Neural progenitor cell (in vitro differentiated cells): ENCODE results near the gene PTPRG. TPM values are rescaled to one million over a fixed set of nuclear protein-coding genes. Genes with fewer than 3 reads are reported as not detected.

Experiments
- DNase-seq: peaks from one replicate; pipeline ENCODE4 v3.0.0-alpha.2; 2016; ENCODE audit warnings: low spot score
- H2AFZ ChIP-seq: fragments of 200-600 bp; sonication (generic); replicated peaks from 2 replicates; pipeline ENCODE4 v1.6.1; 2016; ENCODE audit warnings: antibody characterized with exemption
- H3F3A ChIP-seq: fragments of 200-600 bp; sonication (generic); 2 replicates; pipeline ENCODE4 v1.6.1; 2016; ENCODE audit warnings: antibody characterized with exemption, low read depth
- H3K27ac ChIP-seq: fragments of 200-600 bp; sonication (generic); 2 replicates; pipeline ENCODE4 v1.5.1; 2016; ENCODE audit warnings: mild to moderate bottlenecking
- H3K27me3 ChIP-seq: fragments of 200-600 bp; sonication (generic); 2 replicates; pipeline ENCODE4 v1.6.1; 2016; ENCODE audit warnings: mild to moderate bottlenecking, moderate library complexity
- H3K36me3 ChIP-seq: fragments of 200-600 bp; sonication (generic); 2 replicates; pipeline ENCODE4 v1.5.1; 2016
- H3K4me1 ChIP-seq: fragments of 200-600 bp; sonication (generic); 2 replicates; pipeline ENCODE4 v1.6.1; 2016; ENCODE audit warnings: mixed run types
- H3K4me2 ChIP-seq: fragments of 200-600 bp; sonication (generic); 2 replicates; pipeline ENCODE4 v1.6.1; 2016
- H3K4me3 ChIP-seq: fragments of 200-600 bp; sonication (generic); 2 replicates; pipeline ENCODE4 v1.5.1; 2016
- H3K79me2 ChIP-seq: fragments of 200-600 bp; sonication (generic); 2 replicates; pipeline ENCODE4 v1.6.1; 2016; ENCODE audit warnings: low read depth
- H3K9ac ChIP-seq: fragments of 200-600 bp; sonication (generic); 2 replicates; pipeline ENCODE4 v1.6.1; 2016
- H3K9me3 ChIP-seq: fragments of 200-600 bp; sonication (generic); 2 replicates; pipeline ENCODE4 v1.5.1; 2016; ENCODE audit warnings: low read depth
- H4K20me1 ChIP-seq: fragments of 200-600 bp; sonication (generic); 2 replicates; pipeline ENCODE4 v1.6.1; 2016; ENCODE audit warnings: low read depth
- H3K27ac Mint-ChIP-seq: 3 replicates; pipeline ENCODE4 v1.8.0; 2021; ENCODE audit warnings: mixed read lengths
- H3K27me3 Mint-ChIP-seq: 2 replicates; pipeline ENCODE4 v1.8.0; 2022; ENCODE audit warnings: low read depth, mild to moderate bottlenecking, inconsistent platforms, moderate library complexity, mixed read lengths; ENCODE audit not compliant: insufficient read depth
- H3K36me3 Mint-ChIP-seq: 3 replicates; pipeline ENCODE4 v1.8.0; 2021; ENCODE audit warnings: mixed read lengths
- H3K4me1 Mint-ChIP-seq: 3 replicates; pipeline ENCODE4 v1.8.0; 2021; ENCODE audit warnings: mixed read lengths
- H3K4me3 Mint-ChIP-seq: 3 replicates; pipeline ENCODE4 v1.8.0; 2021; ENCODE audit warnings: mild to moderate bottlenecking, moderate library complexity, mixed read lengths
- H3K9me3 Mint-ChIP-seq: 3 replicates; pipeline ENCODE4 v1.8.0; 2020; ENCODE audit warnings: mixed read lengths
- EZH2 ChIP-seq: fragments of 200-600 bp; sonication (generic); IDR thresholded peaks from 2 replicates; pipeline ENCODE4 v1.6.1; 2017; ENCODE audit warnings: antibody characterized with exemption, mild to moderate bottlenecking, moderate library complexity
- EZH2phosphoT487 ChIP-seq: fragments of 200-600 bp; sonication (generic); IDR thresholded peaks from 2 replicates; pipeline ENCODE4 v1.6.1; 2017; ENCODE audit warnings: antibody characterized with exemption
- total RNA-seq: library from RNA; depleted of rRNA; stranded (reverse); fragments of >200 nt; gene quantifications from 2 replicates; pipeline ENCODE4 v1.2.3, GENCODE V29; 2015; ENCODE audit warnings: low replicate concordance
- TF ChIP-seq, protein P1 (sequence below): fragments of 200-600 bp; sonication (generic); IDR thresholded peaks from 2 replicates; pipeline ENCODE4 v1.5.1; 2017; ENCODE audit warnings: antibody characterized with exemption, mild to moderate bottlenecking

PTPRG gene
- total RNA-seq, 1 donor from 2014 or later: 65.3 TPM

DNA sequence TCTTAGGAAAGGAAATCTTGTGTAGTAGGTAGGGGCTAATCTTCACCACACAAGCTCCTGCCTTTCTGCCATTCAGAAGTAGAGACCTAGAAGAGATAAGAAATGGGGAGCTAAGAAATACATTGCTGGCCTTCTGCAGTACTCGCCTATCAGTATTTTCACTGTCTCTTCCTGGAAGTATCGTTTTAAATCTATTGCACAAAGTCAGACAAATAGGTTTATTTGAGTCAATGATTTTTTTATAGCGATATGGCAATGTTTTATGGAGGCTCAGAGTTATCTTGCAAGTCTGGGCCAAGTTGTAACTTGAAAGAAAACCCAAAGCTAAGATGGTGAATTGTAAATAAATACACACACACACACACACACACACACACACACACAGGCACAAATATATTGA lies 103.8 kb downstream of the PTPRG start:
- Histone ChIP-seq H3K27me3 (no peaks in the 10 kb centered on the region), H4K20me1 (peaks cover 71% of the 10 kb centered on the region), H3K79me2 (peaks cover 99% of the 10 kb centered on the region), H3K4me3 (no peak overlapping the region), H3K36me3 (no peaks in the 10 kb centered on the region), H3K4me1 (peaks cover 9% of the 10 kb centered on the region), H3K9me3 (no peaks in the 10 kb centered on the region), H3K9ac (no peak overlapping the region), H2AFZ (no peak overlapping the region), H3F3A (no peaks in the 10 kb centered on the region), H3K4me2 (no peak overlapping the region), H3K27ac (no peak overlapping the region)
- no peak for DNase-seq
- H3K36me3 Mint-ChIP-seq: peaks cover 5% of the 10 kb centered on the region
- H3K27me3 Mint-ChIP-seq: peaks cover 4% of the 10 kb centered on the region
- peaks cover 27% of the 10 kb centered on the region for H3K4me1 Mint-ChIP-seq
- no peak overlapping the region for H3K27ac Mint-ChIP-seq
- H3K4me3 Mint-ChIP-seq: no peak overlapping the region
- no peak for TF ChIP-seq EZH2phosphoT487
- no peak for TF ChIP-seq EZH2
- TF ChIP-seq, protein P1, sequence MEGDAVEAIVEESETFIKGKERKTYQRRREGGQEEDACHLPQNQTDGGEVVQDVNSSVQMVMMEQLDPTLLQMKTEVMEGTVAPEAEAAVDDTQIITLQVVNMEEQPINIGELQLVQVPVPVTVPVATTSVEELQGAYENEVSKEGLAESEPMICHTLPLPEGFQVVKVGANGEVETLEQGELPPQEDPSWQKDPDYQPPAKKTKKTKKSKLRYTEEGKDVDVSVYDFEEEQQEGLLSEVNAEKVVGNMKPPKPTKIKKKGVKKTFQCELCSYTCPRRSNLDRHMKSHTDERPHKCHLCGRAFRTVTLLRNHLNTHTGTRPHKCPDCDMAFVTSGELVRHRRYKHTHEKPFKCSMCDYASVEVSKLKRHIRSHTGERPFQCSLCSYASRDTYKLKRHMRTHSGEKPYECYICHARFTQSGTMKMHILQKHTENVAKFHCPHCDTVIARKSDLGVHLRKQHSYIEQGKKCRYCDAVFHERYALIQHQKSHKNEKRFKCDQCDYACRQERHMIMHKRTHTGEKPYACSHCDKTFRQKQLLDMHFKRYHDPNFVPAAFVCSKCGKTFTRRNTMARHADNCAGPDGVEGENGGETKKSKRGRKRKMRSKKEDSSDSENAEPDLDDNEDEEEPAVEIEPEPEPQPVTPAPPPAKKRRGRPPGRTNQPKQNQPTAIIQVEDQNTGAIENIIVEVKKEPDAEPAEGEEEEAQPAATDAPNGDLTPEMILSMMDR: no peak
- peaks cover 3% of the 10 kb centered on the region for H3K9me3 Mint-ChIP-seq

DNA sequence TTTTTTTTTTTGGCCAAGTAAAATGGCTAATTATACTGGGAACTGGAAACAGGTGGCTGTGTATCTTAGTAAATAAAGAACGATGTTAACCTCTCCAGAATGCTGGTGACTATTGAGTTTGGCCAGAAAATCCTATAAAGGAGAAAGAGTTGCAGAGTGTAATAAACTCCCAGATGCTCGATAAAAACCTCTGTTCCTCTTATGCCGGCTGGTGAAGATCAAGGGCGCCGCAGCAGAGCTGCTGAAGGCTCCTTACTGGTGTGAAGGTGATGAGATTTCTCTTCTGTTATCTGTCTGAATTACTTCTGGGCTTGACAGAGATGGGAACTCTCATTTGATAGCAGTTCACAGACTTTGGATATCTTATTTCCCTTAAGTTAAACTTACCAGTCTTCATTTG lies 104.6 kb downstream of the PTPRG start:
- H3F3A ChIP-seq: no peaks in the 10 kb centered on the region
- H3K4me1 ChIP-seq: peaks cover 9% of the 10 kb centered on the region
- no peaks in the 10 kb centered on the region for H3K36me3 ChIP-seq
- peaks cover 72% of the 10 kb centered on the region for H4K20me1 ChIP-seq
- peaks cover 11% of the 10 kb centered on the region for H3K9me3 Mint-ChIP-seq
- no peak overlapping the region for H3K27ac ChIP-seq
- H3K4me2 ChIP-seq: no peak overlapping the region
- peaks cover 99% of the 10 kb centered on the region for H3K79me2 ChIP-seq
- H3K4me3 Mint-ChIP-seq: no peak overlapping the region
- H3K4me1 Mint-ChIP-seq: peaks cover 31% of the 10 kb centered on the region
- no peaks in the 10 kb centered on the region for H3K27me3 ChIP-seq
- H3K27ac Mint-ChIP-seq: no peak overlapping the region
- peaks cover 4% of the 10 kb centered on the region for H3K27me3 Mint-ChIP-seq
- TF ChIP-seq EZH2phosphoT487 (no peak), EZH2 (no peak)
- TF ChIP-seq, protein P1: no peak
- peaks cover 7% of the 10 kb centered on the region for H3K36me3 Mint-ChIP-seq
- no peak for DNase-seq
- no peak overlapping the region for H2AFZ ChIP-seq
- H3K9ac ChIP-seq: no peak overlapping the region
- no peak overlapping the region for H3K4me3 ChIP-seq
- no peaks in the 10 kb centered on the region for H3K9me3 ChIP-seq

DNA sequence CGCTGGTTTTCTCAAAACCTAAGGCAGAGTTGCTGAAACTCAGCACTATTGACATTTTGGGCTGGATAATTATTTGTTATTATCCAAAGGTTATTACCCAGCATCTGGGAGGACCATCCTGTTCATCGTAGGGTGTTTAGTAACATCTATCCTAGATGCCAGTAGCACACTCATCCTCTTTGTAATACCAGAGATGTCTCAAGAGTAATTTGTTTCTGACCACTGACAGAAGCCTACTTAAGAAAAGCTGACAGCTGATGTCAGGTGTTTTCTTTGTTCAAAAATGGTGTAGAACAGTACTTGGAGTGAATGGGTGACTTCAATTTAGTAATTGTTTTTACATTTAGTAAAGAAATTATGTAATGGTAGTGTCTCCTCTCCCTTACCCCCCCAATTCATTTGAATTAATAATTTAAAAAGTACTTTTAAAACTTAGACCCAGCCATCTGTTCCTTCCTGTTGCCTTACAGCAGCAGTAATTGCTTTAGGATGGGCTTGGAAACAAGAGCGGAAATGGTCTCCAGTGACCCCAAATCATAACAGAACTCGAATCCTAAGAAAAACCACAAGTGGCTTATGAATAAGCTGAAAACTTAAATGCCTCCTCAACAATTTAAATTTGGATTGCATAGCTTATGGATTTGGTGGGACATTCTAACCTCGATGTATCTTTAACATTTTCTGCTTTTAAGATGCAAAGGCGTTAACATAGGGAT lies 105.4 kb downstream of the PTPRG start:
- peaks cover 95% of the 10 kb centered on the region for H3K79me2 ChIP-seq
- H3K4me1 Mint-ChIP-seq: peaks cover 31% of the 10 kb centered on the region

More for the DNA sequence above, 105.4 kb downstream of the PTPRG start:
- DNase-seq: no peak
- no peak overlapping the region for H3K4me3 Mint-ChIP-seq
- no peak overlapping the region for H3K27ac ChIP-seq
- H3K36me3 ChIP-seq: no peaks in the 10 kb centered on the region
- H3K27me3 ChIP-seq: no peaks in the 10 kb centered on the region
- peaks cover 9% of the 10 kb centered on the region for H3K4me1 ChIP-seq
- no peak overlapping the region for H3K9ac ChIP-seq
- H3K36me3 Mint-ChIP-seq: peaks cover 7% of the 10 kb centered on the region
- H3K9me3 Mint-ChIP-seq: peaks cover 11% of the 10 kb centered on the region
- no peak for TF ChIP-seq EZH2
- TF ChIP-seq, protein P1: no peak
- TF ChIP-seq EZH2phosphoT487: no peak
- H3K27me3 Mint-ChIP-seq: peaks cover 4% of the 10 kb centered on the region
- no peaks in the 10 kb centered on the region for H3K9me3 ChIP-seq
- no peak overlapping the region for H3K4me2 ChIP-seq
- H3F3A ChIP-seq: no peaks in the 10 kb centered on the region
- H3K27ac Mint-ChIP-seq: no peak overlapping the region
- no peak overlapping the region for H3K4me3 ChIP-seq
- H4K20me1 ChIP-seq: peaks cover 72% of the 10 kb centered on the region
- no peak overlapping the region for H2AFZ ChIP-seq
